Liver (tissue), 9 donors: ENCODE results near the gene NPTX2. TPM values are rescaled to one million over a fixed set of nuclear protein-coding genes. Genes with fewer than 3 reads are reported as not detected.

Experiments
- DNase-seq: peaks from one replicate; pipeline ENCODE4 v3.0.0-alpha.2; 2017; ENCODE audit warnings: low spot score
- H3K27ac ChIP-seq, 2 donors: one replicate each; pipeline ENCODE4 v1.7.0; 2013; ENCODE audit warnings: inconsistent platforms in 2 of 2, low read length in 2 of 2, control low read depth in 1 of 2, low read depth in 1 of 2, mild to moderate bottlenecking in 1 of 2
- H3K27me3 ChIP-seq, 4 donors: one replicate each; pipeline versions ENCODE4 v1.6.1 to v1.7.0; 2013; ENCODE audit warnings: low read length in 3 of 4, inconsistent platforms in 1 of 4, mild to moderate bottlenecking in 1 of 4, moderate library complexity in 1 of 4; ENCODE audit not compliant: control insufficient read depth in 4 of 4, insufficient read depth in 4 of 4
- H3K36me3 ChIP-seq, 4 donors: one replicate each; pipeline versions ENCODE4 v1.6.1 to v1.7.0; 2013; ENCODE audit warnings: low read length in 3 of 4, mild to moderate bottlenecking in 3 of 4, low read depth in 1 of 4, moderate library complexity in 1 of 4; ENCODE audit not compliant: control insufficient read depth in 4 of 4, insufficient read depth in 3 of 4
- H3K4me1 ChIP-seq, 4 donors: one replicate each; pipeline versions ENCODE4 v1.6.1 to v1.7.0; 2013; ENCODE audit warnings: low read length in 3 of 4, mild to moderate bottlenecking in 3 of 4, moderate library complexity in 1 of 4; ENCODE audit not compliant: control insufficient read depth in 4 of 4, insufficient read depth in 4 of 4
- H3K4me3 ChIP-seq, 3 donors: one replicate each; pipeline versions ENCODE4 v1.6.1 to v1.7.0; 2013; ENCODE audit warnings: low read length in 3 of 3, control low read depth in 1 of 3, low read depth in 1 of 3, mild to moderate bottlenecking in 1 of 3
- H3K9ac ChIP-seq, 2 donors: one replicate each; pipeline ENCODE4 v1.7.0; 2013; ENCODE audit warnings: low read length in 2 of 2, mild to moderate bottlenecking in 2 of 2, moderate library complexity in 2 of 2, control low read depth in 1 of 2, low read depth in 1 of 2
- H3K9me3 ChIP-seq, 4 donors: one replicate each; pipeline versions ENCODE4 v1.6.1 to v1.7.0; 2013; ENCODE audit warnings: low read length in 3 of 4; ENCODE audit not compliant: control insufficient read depth in 4 of 4
- CTCF ChIP-seq: fragments of 150-350 bp; IDR thresholded peaks from 2 replicates; pipeline ENCODE4 v1.5.1; 2017; ENCODE audit warnings: improper control_type of control experiment, low read depth, low read length; ENCODE audit not compliant: missing input control
- FOXA1 ChIP-seq: IDR thresholded peaks from 2 replicates; pipeline ENCODE4 v1.6.1; 2016; ENCODE audit warnings: antibody characterized with exemption
- FOXA2 ChIP-seq: IDR thresholded peaks from 2 replicates; pipeline ENCODE4 v1.6.1; 2016; ENCODE audit warnings: antibody characterized with exemption
- HNF4G ChIP-seq: IDR thresholded peaks from 2 replicates; pipeline ENCODE4 v1.6.1; 2016; ENCODE audit warnings: antibody characterized with exemption
- NR2F2 ChIP-seq: IDR thresholded peaks from 2 replicates; pipeline ENCODE4 v1.6.1; 2016; ENCODE audit warnings: antibody characterized with exemption
- YY1 ChIP-seq: IDR thresholded peaks from 2 replicates; pipeline ENCODE4 v1.6.1; 2016; ENCODE audit warnings: antibody characterized with exemption, mild to moderate bottlenecking
- WGBS: extraction: QIAGEN DNeasy Blood & Tissue Kit; methylation state at CpG from one replicate; pipeline ENCODE4 v1.1.7; 2013; 5-methylcytosine and 5-hydroxymethylcytosine counted together
- polyA plus RNA-seq, 2 donors: library from polyadenylated mRNA; stranded (reverse) in 1 of 2; unstranded in 1 of 2; fragments of 200-250 nt in 1 of 2; fragments of >200 nt in 1 of 2; fragmentation: Nextera tagmentation in 1 of 2; extraction: Ambion mirVana in 1 of 2; gene quantifications; one replicate each; pipeline versions ENCODE4 v1.2.1 to v1.2.3, GENCODE V29; 2013 to 2015
- total RNA-seq, 2 donors: library from RNA; depleted of rRNA; stranded (reverse); fragments of >200 nt; gene quantifications; one replicate each; pipeline ENCODE4 v1.2.3, GENCODE V29; 2014
- TF ChIP-seq, protein P1 (sequence below): IDR thresholded peaks from 2 replicates; pipeline ENCODE4 v1.6.1; 2016; ENCODE audit warnings: antibody characterized with exemption
- TF ChIP-seq, protein P2 (sequence below): IDR thresholded peaks from 2 replicates; pipeline ENCODE4 v1.6.1; 2016; ENCODE audit warnings: antibody characterized with exemption, mild to moderate bottlenecking
- TF ChIP-seq, protein P3 (sequence below): IDR thresholded peaks from 2 replicates; pipeline ENCODE4 v1.6.1; 2016; ENCODE audit warnings: antibody characterized with exemption
- donor health status: healthy.
- donor health status: healthy.
- donor health status: healthy.
- donor health status: healthy.
- donor health status: healthy.

Gene NPTX2
- total and polyA plus RNA-seq, 4 donors = 0.09 to 1.5 (median 0.58) TPM

GRCh38 chr7:98640375-98640774, 23.3 kb downstream of the NPTX2 start:
- H3K4me3 ChIP-seq = no peak overlapping the region
- no peak for TF ChIP-seq HNF4G
- TF ChIP-seq NR2F2 = no peak
- peaks cover 3 to 8% (median 5%) of the 10 kb centered on the region in 4 donors for H3K9me3 ChIP-seq
- H3K36me3 ChIP-seq = no peaks in the 10 kb centered on the region
- H3K27me3 ChIP-seq = peaks cover 0 to 6% (median 0%) of the 10 kb centered on the region in 4 donors
- no peak overlapping the region for H3K27ac ChIP-seq
- no peaks in the 10 kb centered on the region for H3K4me1 ChIP-seq
- no peak overlapping the region for H3K9ac ChIP-seq
- DNase-seq = no peak
- 76% methylated on average over 9 of the region's 9 CpGs for WGBS

- WGBS = 37% methylated on average over 15 of the region's 15 CpGs
- Histone ChIP-seq H3K9ac (no peak overlapping the region), H3K9me3 (peaks cover 3 to 8% (median 5%) of the 10 kb centered on the region in 4 donors), H3K27ac (no peak overlapping the region), H3K4me3 (no peak overlapping the region), H3K36me3 (no peaks in the 10 kb centered on the region), H3K4me1 (peaks cover 0 to 4% (median 0%) of the 10 kb centered on the region in 4 donors), H3K27me3 (peaks cover 0 to 6% (median 0%) of the 10 kb centered on the region in 4 donors)
- TF ChIP-seq, protein P1, sequence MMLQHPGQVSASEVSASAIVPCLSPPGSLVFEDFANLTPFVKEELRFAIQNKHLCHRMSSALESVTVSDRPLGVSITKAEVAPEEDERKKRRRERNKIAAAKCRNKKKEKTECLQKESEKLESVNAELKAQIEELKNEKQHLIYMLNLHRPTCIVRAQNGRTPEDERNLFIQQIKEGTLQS = no peak
- no peak for DNase-seq
Measured at GRCh38 chr7:98641646-98642500, 24.8 kb downstream of the NPTX2 start.

DNA sequence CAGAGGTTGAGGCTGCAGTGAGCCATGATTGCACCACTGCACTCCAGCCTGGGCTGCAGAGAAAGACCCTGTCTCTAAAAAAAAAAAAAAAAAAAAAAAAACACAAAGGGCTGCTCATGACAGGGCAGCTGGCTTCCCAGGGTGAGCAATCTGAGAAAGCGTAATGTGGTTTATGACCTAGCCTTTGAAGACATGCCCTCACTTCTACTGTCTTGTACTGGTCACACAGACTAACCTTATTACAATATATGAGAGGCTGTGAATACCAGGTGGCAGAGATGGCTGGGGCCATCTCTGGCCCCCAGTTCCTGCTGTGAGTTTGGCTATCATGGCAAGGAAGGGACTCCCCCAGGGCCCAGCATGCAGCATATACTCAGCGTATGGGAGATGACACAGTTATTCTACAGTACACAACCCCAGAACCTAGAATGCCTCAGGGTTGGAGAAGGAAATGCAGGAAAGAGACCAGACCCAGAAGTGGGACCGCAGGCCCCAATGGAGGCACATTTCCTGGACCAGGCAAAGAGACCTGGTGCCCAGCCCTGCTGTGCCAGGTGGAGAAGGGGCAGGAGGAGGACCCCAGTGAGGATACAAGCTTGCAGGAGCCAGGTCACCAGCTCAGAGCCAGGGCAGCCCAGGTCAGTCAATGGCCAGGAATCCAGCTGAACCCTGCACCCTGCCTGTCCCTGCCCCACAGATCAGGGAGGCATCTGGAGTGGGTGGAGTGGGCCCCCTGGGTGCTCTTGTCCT, 26.3 kb downstream of the NPTX2 start:
- Histone ChIP-seq H3K36me3 (no peaks in the 10 kb centered on the region), H3K9me3 (peaks cover 3 to 8% (median 4%) of the 10 kb centered on the region in 4 donors), H3K4me3 (no peak overlapping the region), H3K4me1 (peaks cover 0 to 4% (median 0%) of the 10 kb centered on the region in 4 donors), H3K27me3 (peaks cover 0 to 6% (median 0%) of the 10 kb centered on the region in 4 donors), H3K9ac (no peak overlapping the region), H3K27ac (no peak overlapping the region)
- no peak for TF ChIP-seq HNF4G
- no peak for TF ChIP-seq FOXA2
- TF ChIP-seq, protein P1 = no peak
- no peak for TF ChIP-seq CTCF
- TF ChIP-seq YY1 = no peak
- TF ChIP-seq, protein P2, sequence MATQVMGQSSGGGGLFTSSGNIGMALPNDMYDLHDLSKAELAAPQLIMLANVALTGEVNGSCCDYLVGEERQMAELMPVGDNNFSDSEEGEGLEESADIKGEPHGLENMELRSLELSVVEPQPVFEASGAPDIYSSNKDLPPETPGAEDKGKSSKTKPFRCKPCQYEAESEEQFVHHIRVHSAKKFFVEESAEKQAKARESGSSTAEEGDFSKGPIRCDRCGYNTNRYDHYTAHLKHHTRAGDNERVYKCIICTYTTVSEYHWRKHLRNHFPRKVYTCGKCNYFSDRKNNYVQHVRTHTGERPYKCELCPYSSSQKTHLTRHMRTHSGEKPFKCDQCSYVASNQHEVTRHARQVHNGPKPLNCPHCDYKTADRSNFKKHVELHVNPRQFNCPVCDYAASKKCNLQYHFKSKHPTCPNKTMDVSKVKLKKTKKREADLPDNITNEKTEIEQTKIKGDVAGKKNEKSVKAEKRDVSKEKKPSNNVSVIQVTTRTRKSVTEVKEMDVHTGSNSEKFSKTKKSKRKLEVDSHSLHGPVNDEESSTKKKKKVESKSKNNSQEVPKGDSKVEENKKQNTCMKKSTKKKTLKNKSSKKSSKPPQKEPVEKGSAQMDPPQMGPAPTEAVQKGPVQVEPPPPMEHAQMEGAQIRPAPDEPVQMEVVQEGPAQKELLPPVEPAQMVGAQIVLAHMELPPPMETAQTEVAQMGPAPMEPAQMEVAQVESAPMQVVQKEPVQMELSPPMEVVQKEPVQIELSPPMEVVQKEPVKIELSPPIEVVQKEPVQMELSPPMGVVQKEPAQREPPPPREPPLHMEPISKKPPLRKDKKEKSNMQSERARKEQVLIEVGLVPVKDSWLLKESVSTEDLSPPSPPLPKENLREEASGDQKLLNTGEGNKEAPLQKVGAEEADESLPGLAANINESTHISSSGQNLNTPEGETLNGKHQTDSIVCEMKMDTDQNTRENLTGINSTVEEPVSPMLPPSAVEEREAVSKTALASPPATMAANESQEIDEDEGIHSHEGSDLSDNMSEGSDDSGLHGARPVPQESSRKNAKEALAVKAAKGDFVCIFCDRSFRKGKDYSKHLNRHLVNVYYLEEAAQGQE = no peak
- TF ChIP-seq, protein P3, sequence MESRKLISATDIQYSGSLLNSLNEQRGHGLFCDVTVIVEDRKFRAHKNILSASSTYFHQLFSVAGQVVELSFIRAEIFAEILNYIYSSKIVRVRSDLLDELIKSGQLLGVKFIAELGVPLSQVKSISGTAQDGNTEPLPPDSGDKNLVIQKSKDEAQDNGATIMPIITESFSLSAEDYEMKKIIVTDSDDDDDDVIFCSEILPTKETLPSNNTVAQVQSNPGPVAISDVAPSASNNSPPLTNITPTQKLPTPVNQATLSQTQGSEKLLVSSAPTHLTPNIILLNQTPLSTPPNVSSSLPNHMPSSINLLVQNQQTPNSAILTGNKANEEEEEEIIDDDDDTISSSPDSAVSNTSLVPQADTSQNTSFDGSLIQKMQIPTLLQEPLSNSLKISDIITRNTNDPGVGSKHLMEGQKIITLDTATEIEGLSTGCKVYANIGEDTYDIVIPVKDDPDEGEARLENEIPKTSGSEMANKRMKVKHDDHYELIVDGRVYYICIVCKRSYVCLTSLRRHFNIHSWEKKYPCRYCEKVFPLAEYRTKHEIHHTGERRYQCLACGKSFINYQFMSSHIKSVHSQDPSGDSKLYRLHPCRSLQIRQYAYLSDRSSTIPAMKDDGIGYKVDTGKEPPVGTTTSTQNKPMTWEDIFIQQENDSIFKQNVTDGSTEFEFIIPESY = no peak
- no peak for TF ChIP-seq FOXA1
- DNase-seq = no peak
- WGBS = 87% methylated on average over 3 of the region's 3 CpGs
